K562 (cell line): ENCODE measurements around the gene RAB3IP.

Experiments
- CTCF ChIP-seq, 3 experiments: IDR thresholded peaks in 2 of 3; conservative IDR thresholded peaks in 1 of 3; 2 replicates each; pipeline ENCODE4 v1.5.1; 2011 to 2012; ENCODE audit warnings: low read length in 3 of 3, mild to moderate bottlenecking in 3 of 3, control low read depth in 2 of 3, improper control_type of control experiment in 1 of 3, inconsistent platforms in 1 of 3, low read depth in 1 of 3, mixed read lengths in 1 of 3, moderate library complexity in 1 of 3; ENCODE audit not compliant: insufficient read depth in 2 of 3
- MTA1 ChIP-seq: fragments of 450-650 bp; IDR thresholded peaks from 2 replicates; pipeline ENCODE4 v1.6.1; 2017; ENCODE audit warnings: borderline replicate concordance
- MYC ChIP-seq, 2 experiments: fragments of 250-450 bp in 1 of 2; sonication (Bioruptor Pico) in 1 of 2; IDR thresholded peaks; 2 replicates each; pipeline versions ENCODE4 v1.5.1 to v1.6.1; 2012 to 2021; ENCODE audit warnings: low read depth in 2 of 2, borderline replicate concordance in 1 of 2, improper control_type of control experiment in 1 of 2, low read length in 1 of 2, mild to moderate bottlenecking in 1 of 2, moderate library complexity in 1 of 2

DNA sequence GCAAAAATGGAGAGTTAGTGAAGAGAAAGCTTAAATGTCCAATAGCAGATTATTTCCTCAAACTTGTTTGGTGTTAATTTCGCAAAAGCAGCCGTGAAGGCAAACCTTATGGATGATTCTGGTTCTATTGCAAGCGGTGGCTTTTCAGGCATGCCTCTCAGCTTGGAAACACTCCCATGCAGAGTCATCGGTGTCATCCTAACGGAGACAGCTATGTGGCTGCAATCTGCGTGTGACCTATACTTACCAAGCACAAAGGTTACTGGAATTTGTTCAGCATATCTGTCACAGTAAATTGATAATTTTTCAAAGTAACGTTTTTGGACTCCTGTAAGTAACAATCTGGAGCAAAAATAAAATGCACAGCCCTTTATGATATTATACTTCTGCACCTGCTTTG, 44.5 kb upstream of the RAB3IP start:
- TF ChIP-seq MYC (IDR thresholded peaks at IDR 0.05; ENCODE audit: low read depth, low read length), result no peak
- TF ChIP-seq MYC (CRISPR knock-in tag; IDR thresholded peaks at IDR 0.05; ENCODE audit: borderline replicate concordance, low read depth), result no peak
- TF ChIP-seq MTA1, result no peak
- no peak for TF ChIP-seq CTCF (IDR thresholded peaks at IDR 0.05 in 2 of 3, conservative IDR thresholded peaks at IDR 0.05 in 1 of 3; ENCODE audit: insufficient read depth in 2 of 3, low read depth in 1 of 3, low read length in 3 of 3)
